ENCODE results near the gene MMS19.
"Not testable (repeated sequence)": the region's sequence is repeated elsewhere in the genome, so short reads cannot be mapped to it uniquely, and the experiment has no call there.

The MMS19 gene

GRCh38 chr10:97423757-97424098 is 74.5 kb downstream of the MMS19 start:
- DNase-seq (ENCODE audit: low read depth) = not testable (repeated sequence)

GRCh38 chr10:97416565-97416964 is 81.7 kb downstream of the MMS19 start:
- no peak for DNase-seq (ENCODE audit: low read depth)

- DNase-seq (ENCODE audit: low read depth) = no peak
Measured at GRCh38 chr10:97412891-97413304, 85.3 kb downstream of the MMS19 start.

GRCh38 chr10:97411406-97411805 is 86.8 kb downstream of the MMS19 start:
- no peak for DNase-seq (ENCODE audit: low read depth)

GRCh38 chr10:97408496-97408992 is 89.7 kb downstream of the MMS19 start:
- no peak for DNase-seq (ENCODE audit: low read depth)
